Neural progenitor cell (in vitro differentiated cells): ENCODE data around the gene PCDH18.

Experiments used
- CTCF ChIP-seq: fragments of 200-600 bp; sonication (generic); IDR thresholded peaks from 2 replicates; pipeline ENCODE4 v1.5.1; 2017; ENCODE audit warnings: antibody characterized with exemption, mild to moderate bottlenecking
- EZH2 ChIP-seq: fragments of 200-600 bp; sonication (generic); IDR thresholded peaks from 2 replicates; pipeline ENCODE4 v1.6.1; 2017; ENCODE audit warnings: antibody characterized with exemption, mild to moderate bottlenecking, moderate library complexity
- EZH2phosphoT487 ChIP-seq: fragments of 200-600 bp; sonication (generic); IDR thresholded peaks from 2 replicates; pipeline ENCODE4 v1.6.1; 2017; ENCODE audit warnings: antibody characterized with exemption

- no peak for TF ChIP-seq CTCF
- no peak for TF ChIP-seq EZH2
- no peak for TF ChIP-seq EZH2phosphoT487
Observed at GRCh38 chr4:137526681-137527080, 5.6 kb downstream of the PCDH18 start.
